Measurements from ENCODE around the gene PLIN4. TPM values are rescaled to one million over a fixed set of nuclear protein-coding genes. Genes with fewer than 3 reads are reported as not detected.

The PLIN4 gene
- total and polyA plus RNA-seq, 9 of the 15 experiments (the other 6 are each of a cell fraction or from before 2014, with no cell fraction given) = 0.04 to 0.16 (median 0.07) TPM; not detected in 3

DNA sequence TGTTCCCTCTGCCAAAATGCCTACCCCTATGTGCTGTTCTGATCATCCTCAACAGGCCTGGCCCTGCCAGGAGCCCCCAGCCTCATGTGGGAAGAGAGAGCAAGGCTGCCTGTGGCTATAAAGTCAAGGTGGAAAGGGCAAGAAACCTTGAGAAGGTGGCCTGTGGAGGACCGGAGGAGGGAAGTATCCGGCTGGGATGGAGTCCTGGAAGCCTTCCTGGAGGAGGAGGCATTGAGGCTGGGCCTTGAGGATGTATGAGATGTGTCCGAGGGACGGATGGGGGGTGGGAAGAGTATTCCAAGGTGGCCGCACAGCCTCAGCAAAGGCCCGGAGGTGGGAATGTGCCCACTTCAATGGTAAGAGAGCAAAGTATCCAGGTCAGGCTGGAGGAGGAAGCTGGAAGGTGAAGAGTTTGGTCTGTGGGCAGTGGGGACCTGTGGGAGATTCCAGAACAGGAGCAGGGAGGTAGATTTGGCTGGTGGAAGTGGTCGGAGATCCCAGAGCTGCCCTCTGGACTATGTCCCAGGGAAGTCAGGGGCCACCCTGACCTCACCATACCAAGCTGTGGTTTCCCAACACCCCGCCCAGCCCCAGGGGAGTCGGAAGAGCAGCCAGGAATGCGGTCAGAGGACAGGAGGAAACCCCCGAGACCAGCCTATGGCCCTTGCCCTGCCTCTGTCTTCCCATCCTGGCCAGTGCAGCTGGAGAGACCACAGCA, 3.0 kb upstream of the PLIN4 start (continued):
- TF ChIP-seq SMARCC2 (IDR thresholded peaks at IDR 0.05; ENCODE audit: low read depth) = no peak
- TF ChIP-seq PTBP1 (IDR thresholded peaks at IDR 0.05; ENCODE audit: low read depth, low read length) = peak; percentile 72; the same call in 1 of the 2 replicates
- TF ChIP-seq NBN (IDR thresholded peaks at IDR 0.05; ENCODE audit: low read depth) = no peak
- no peak for TF ChIP-seq SAFB2 (IDR thresholded peaks at IDR 0.05; ENCODE audit: borderline replicate concordance, low read depth, low read length, severe bottlenecking)
- no peak for TF ChIP-seq PHF20 (IDR thresholded peaks at IDR 0.05; ENCODE audit: partially characterized antibody)
- no peak for TF ChIP-seq MEF2D (tag; conservative IDR thresholded peaks at IDR 0.05; ENCODE audit: low read depth)
- TF ChIP-seq NR2F6 (CRISPR knock-in tag; IDR thresholded peaks at IDR 0.05) = no peak
- no peak for TF ChIP-seq HDGF (IDR thresholded peaks at IDR 0.05)
- TF ChIP-seq ZNF134 (CRISPR knock-in tag; conservative IDR thresholded peaks at IDR 0.05) = no peak
- no peak for TF ChIP-seq DMBX1 (CRISPR knock-in tag; IDR thresholded peaks at IDR 0.05; ENCODE audit: borderline replicate concordance)
- TF ChIP-seq KAT8 (IDR thresholded peaks at IDR 0.05; ENCODE audit: low read depth) = no peak
- TF ChIP-seq TCF15 (CRISPR knock-in tag; IDR thresholded peaks at IDR 0.05) = no peak
- no peak for TF ChIP-seq STAT5A (IDR thresholded peaks at IDR 0.05; ENCODE audit: borderline replicate concordance, low read length)
- TF ChIP-seq USF2 (CRISPR knock-in tag; IDR thresholded peaks at IDR 0.05) = no peak
- TF ChIP-seq ZNF436 (CRISPR knock-in tag; IDR thresholded peaks at IDR 0.05) = peak; percentile 69; the same call in 1 of the 2 replicates
- no peak for TF ChIP-seq ZNF431 (CRISPR knock-in tag; IDR thresholded peaks at IDR 0.05)
- no peak for TF ChIP-seq ZSCAN32 (CRISPR knock-in tag; IDR thresholded peaks at IDR 0.05)
- no peak for TF ChIP-seq ZNF133 (CRISPR knock-in tag; IDR thresholded peaks at IDR 0.05)
- peak; percentile 99 for TF ChIP-seq ZFP36 (IDR thresholded peaks at IDR 0.05; ENCODE audit: low read depth, low read length, partially characterized antibody)
- TF ChIP-seq GABPB2 (CRISPR knock-in tag; conservative IDR thresholded peaks at IDR 0.05) = no peak
- no peak for TF ChIP-seq PHB (CRISPR knock-in tag; IDR thresholded peaks at IDR 0.05)
- no peak for TF ChIP-seq ZNF174 (CRISPR knock-in tag; IDR thresholded peaks at IDR 0.05)
- no peak for TF ChIP-seq ARHGAP35 (IDR thresholded peaks at IDR 0.05; ENCODE audit: partially characterized antibody)
- TF ChIP-seq FOSL1 (tag; conservative IDR thresholded peaks at IDR 0.05) = no peak
- TF ChIP-seq, protein P1, sequence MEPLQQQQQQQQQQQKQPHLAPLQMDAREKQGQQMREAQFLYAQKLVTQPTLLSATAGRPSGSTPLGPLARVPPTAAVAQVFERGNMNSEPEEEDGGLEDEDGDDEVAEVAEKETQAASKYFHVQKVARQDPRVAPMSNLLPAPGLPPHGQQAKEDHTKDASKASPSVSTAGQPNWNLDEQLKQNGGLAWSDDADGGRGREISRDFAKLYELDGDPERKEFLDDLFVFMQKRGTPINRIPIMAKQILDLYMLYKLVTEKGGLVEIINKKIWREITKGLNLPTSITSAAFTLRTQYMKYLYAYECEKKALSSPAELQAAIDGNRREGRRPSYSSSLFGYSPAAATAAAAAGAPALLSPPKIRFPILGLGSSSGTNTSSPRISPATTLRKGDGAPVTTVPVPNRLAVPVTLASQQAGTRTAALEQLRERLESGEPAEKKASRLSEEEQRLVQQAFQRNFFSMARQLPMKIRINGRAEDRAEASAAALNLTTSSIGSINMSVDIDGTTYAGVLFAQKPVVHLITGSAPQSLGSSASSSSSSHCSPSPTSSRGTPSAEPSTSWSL (CRISPR knock-in tag; IDR thresholded peaks at IDR 0.05; ENCODE audit: borderline replicate concordance) = no peak
- no peak for TF ChIP-seq SAP30 (IDR thresholded peaks at IDR 0.05; ENCODE audit: borderline replicate concordance, insufficient read depth, low read depth, low read length, poor library complexity, severe bottlenecking)
- peak; percentile 47 for TF ChIP-seq RBM25 (IDR thresholded peaks at IDR 0.05; ENCODE audit: low read depth, low read length, severe bottlenecking)
- TF ChIP-seq MBD2 (IDR thresholded peaks at IDR 0.05; ENCODE audit: borderline replicate concordance, low read depth) = no peak
- TF ChIP-seq, protein P2, sequence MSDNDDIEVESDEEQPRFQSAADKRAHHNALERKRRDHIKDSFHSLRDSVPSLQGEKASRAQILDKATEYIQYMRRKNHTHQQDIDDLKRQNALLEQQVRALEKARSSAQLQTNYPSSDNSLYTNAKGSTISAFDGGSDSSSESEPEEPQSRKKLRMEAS (CRISPR knock-in tag; IDR thresholded peaks at IDR 0.05) = no peak

Measured in K562 (cell line).